Hematopoietic multipotent progenitor cell treated with erythropoietin and hydrocortisone succinate and interleukin-3 and kit ligand, for 6 days (in vitro differentiated cells): ENCODE data around the gene EXO1.
"Not testable (repeated sequence)": the region's sequence is repeated elsewhere in the genome, so short reads cannot be mapped to it uniquely, and the experiment has no call there.

ENCODE experiments used
- DNase-seq: peaks from one replicate; pipeline ENCODE4 v3.0.0-alpha.2; 2015

The EXO1 gene

GRCh38 chr1:241847796-241848685 lies at the start of gene EXO1:
TSS of gene EXO1 (plus strand) at chr1:241848204. CDS start at chr1:241850426, 2,222 bp downstream.
- DNase-seq: peak; percentile 97

- DNase-seq: no peak
Observed at GRCh38 chr1:241799416-241799815, 48.6 kb upstream of the EXO1 start.

- DNase-seq: no peak
Observed at GRCh38 chr1:241800640-241801039, 47.4 kb upstream of the EXO1 start.

- DNase-seq: no peak
Observed at GRCh38 chr1:241802863-241803262, 45.1 kb upstream of the EXO1 start.

GRCh38 chr1:241804706-241805105 lies 43.3 kb upstream of the EXO1 start:
- DNase-seq: not testable (repeated sequence)

GRCh38 chr1:241808265-241808664 lies 39.7 kb upstream of the EXO1 start:
- no peak for DNase-seq

GRCh38 chr1:241810769-241811405 lies 37.1 kb upstream of the EXO1 start:
- no peak for DNase-seq

GRCh38 chr1:241813768-241814320 lies 34.2 kb upstream of the EXO1 start:
- DNase-seq: no peak

GRCh38 chr1:241816008-241816407 lies 32.0 kb upstream of the EXO1 start:
- no peak for DNase-seq

GRCh38 chr1:241817331-241817792 lies 30.6 kb upstream of the EXO1 start:
- DNase-seq: no peak

- DNase-seq: no peak
Observed at GRCh38 chr1:241817956-241818612, 29.9 kb upstream of the EXO1 start.

- DNase-seq: no peak
Observed at GRCh38 chr1:241819340-241819866, 28.6 kb upstream of the EXO1 start.

- no peak for DNase-seq
Observed at GRCh38 chr1:241821363-241821762, 26.6 kb upstream of the EXO1 start.

- no peak for DNase-seq
Observed at GRCh38 chr1:241822846-241823245, 25.2 kb upstream of the EXO1 start.

- DNase-seq: no peak
Observed at GRCh38 chr1:241823925-241824324, 24.1 kb upstream of the EXO1 start.

- no peak for DNase-seq
Observed at GRCh38 chr1:241825581-241825980, 22.4 kb upstream of the EXO1 start.

- DNase-seq: not testable (repeated sequence)
Observed at GRCh38 chr1:241826613-241827012, 21.4 kb upstream of the EXO1 start.

GRCh38 chr1:241827264-241827663 lies 20.7 kb upstream of the EXO1 start:
- no peak for DNase-seq

- no peak for DNase-seq
Observed at GRCh38 chr1:241828463-241829021, 19.5 kb upstream of the EXO1 start.

GRCh38 chr1:241829468-241829867 lies 18.5 kb upstream of the EXO1 start:
- DNase-seq: no peak

- DNase-seq: peak; percentile 71
Observed at GRCh38 chr1:241834733-241835377, 13.1 kb upstream of the EXO1 start.

GRCh38 chr1:241836941-241837340 lies 11.1 kb upstream of the EXO1 start:
- DNase-seq: no peak
